BLaER1 (cell line): ENCODE results near the gene KREMEN1.

Experiments
- H3K27ac ChIP-seq: shearing (Covaris generic); formaldehyde crosslinking; 2 replicates; pipeline ENCODE4 v1.8.1; 2022
- H3K27me3 ChIP-seq: shearing (Covaris generic); formaldehyde crosslinking; 2 replicates; pipeline ENCODE4 v1.8.1; 2022
- H3K36me3 ChIP-seq: shearing (Covaris generic); formaldehyde crosslinking; 2 replicates; pipeline ENCODE4 v1.8.1; 2022
- H3K4me1 ChIP-seq: shearing (Covaris generic); formaldehyde crosslinking; 2 replicates; pipeline ENCODE4 v1.8.1; 2022
- H3K4me2 ChIP-seq: shearing (Covaris generic); formaldehyde crosslinking; 2 replicates; pipeline ENCODE4 v1.8.1; 2022
- H3K4me3 ChIP-seq: shearing (Covaris generic); formaldehyde crosslinking; 2 replicates; pipeline ENCODE4 v1.8.1; 2022
- H3K9ac ChIP-seq: shearing (Covaris generic); formaldehyde crosslinking; 2 replicates; pipeline ENCODE4 v1.8.1; 2022
- H3K9me3 ChIP-seq: shearing (Covaris generic); formaldehyde crosslinking; 2 replicates; pipeline ENCODE4 v1.8.1; 2022
- H4K20me1 ChIP-seq: shearing (Covaris generic); formaldehyde crosslinking; 2 replicates; pipeline ENCODE4 v1.8.1; 2022
- Cebpa-rat ChIP-seq: shearing (Covaris generic); IDR thresholded peaks from 2 replicates; pipeline ENCODE4 v1.8.1; 2022

The KREMEN1 gene

GRCh38 chr22:29061773-29062172 lies 11.1 kb upstream of the KREMEN1 start, which contains the start of gene C22orf31:
TSS of gene C22orf31 (minus strand) at chr22:29061831. CDS start at chr22:29061792, 39 bp downstream.
- no peak within 1 kb of the TSS for H3K27ac ChIP-seq
- H3K4me1 ChIP-seq = peaks cover 24% of the 10 kb centered on the region
- H3K9ac ChIP-seq = no peak within 1 kb of the TSS

GRCh38 chr22:29062286-29062821 lies 10.5 kb upstream of the KREMEN1 start:
- Histone ChIP-seq H3K4me1 (peaks cover 24% of the 10 kb centered on the region), H3K4me3 (no peak overlapping the region), H3K4me2 (no peak overlapping the region), H3K27me3 (no peaks in the 10 kb centered on the region), H4K20me1 (no peaks in the 10 kb centered on the region), H3K9me3 (no peaks in the 10 kb centered on the region), H3K27ac (no peak overlapping the region), H3K36me3 (no peaks in the 10 kb centered on the region), H3K9ac (no peak overlapping the region)
- TF ChIP-seq Cebpa-rat = no peak

More at GRCh38 chr22:29061773-29062172, 11.1 kb upstream of the KREMEN1 start, which contains the start of gene C22orf31:
- Histone ChIP-seq H3K27me3 (no peaks in the 10 kb centered on the region), H4K20me1 (no peaks in the 10 kb centered on the region), H3K4me3 (no peak within 1 kb of the TSS), H3K4me2 (peak within 1 kb of the TSS; percentile 40), H3K36me3 (no peaks in the 10 kb centered on the region), H3K9me3 (no peaks in the 10 kb centered on the region)
- no peak for TF ChIP-seq Cebpa-rat

DNA sequence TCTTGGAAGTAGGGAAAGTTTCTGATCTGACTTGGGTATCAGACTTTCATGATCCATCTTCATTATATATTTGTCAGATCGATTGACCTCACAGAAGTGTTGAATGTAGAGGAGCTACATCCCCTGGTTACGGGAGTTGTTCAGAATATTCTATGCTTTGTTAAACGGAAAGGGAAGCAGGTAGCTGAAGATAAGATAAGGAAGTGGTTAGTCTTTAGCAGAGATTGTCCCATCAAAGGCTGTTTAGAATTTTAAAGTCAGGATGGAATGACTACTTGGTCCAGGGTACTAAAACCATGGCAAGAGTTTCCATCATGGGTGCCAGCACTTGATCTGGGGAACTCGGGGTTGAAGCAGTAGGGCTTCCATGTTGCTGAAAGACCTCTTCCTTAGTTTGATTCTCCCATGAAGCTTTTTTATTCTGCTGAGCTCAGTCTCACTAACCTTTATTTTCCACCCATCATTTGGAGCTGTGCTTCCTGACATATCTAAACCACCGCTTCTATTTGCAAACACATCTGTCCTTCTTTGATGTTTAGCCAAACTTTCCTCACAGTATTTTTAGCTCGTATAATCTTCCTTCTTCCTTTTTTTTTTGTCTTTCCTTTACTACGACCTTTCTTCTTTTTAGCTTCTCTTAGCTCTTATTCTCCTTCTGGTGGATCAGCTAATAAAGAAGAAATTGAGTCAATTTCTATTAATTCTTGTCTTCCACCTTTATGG lies 7.2 kb upstream of the KREMEN1 start:
- H3K36me3 ChIP-seq = no peaks in the 10 kb centered on the region
- H4K20me1 ChIP-seq = peaks cover 6% of the 10 kb centered on the region; the same call in 1 of the 2 replicates
- peaks cover 19% of the 10 kb centered on the region for H3K27me3 ChIP-seq
- peaks cover 24% of the 10 kb centered on the region for H3K4me1 ChIP-seq
- no peak overlapping the region for H3K4me3 ChIP-seq
- no peak for TF ChIP-seq Cebpa-rat
- H3K9ac ChIP-seq = no peak overlapping the region
- no peak overlapping the region for H3K27ac ChIP-seq
- peak overlapping the region; percentile 60 for H3K4me2 ChIP-seq
- no peaks in the 10 kb centered on the region for H3K9me3 ChIP-seq

DNA sequence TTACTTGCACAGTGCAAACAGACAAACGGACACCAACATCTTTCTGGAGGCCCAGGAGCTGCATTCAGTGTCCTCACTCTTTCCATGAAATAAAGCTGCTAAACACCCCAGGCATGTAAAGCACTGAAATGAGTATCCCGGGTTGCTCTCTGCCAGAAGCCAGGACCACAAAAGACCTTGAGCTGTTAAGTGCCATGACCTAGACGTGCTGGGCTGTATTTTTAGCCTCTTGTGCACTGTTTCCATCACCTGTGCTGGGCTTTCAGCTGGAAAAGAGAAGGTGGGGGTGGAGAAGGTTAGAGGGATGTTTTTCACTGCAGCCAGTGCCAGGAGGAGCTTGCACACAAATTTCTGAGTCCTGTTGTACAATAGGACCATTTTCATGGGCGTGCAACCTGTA lies 3.4 kb upstream of the KREMEN1 start:
- H3K4me3 ChIP-seq = no peak overlapping the region
- H3K27me3 ChIP-seq = peaks cover 57% of the 10 kb centered on the region
- peaks cover 41% of the 10 kb centered on the region for H3K4me1 ChIP-seq
- H3K36me3 ChIP-seq = no peaks in the 10 kb centered on the region
- H4K20me1 ChIP-seq = peaks cover 40% of the 10 kb centered on the region
- no peak for TF ChIP-seq Cebpa-rat
- no peak overlapping the region for H3K4me2 ChIP-seq
- H3K9ac ChIP-seq = no peak overlapping the region
- no peaks in the 10 kb centered on the region; the same call in 1 of the 2 replicates for H3K9me3 ChIP-seq
- H3K27ac ChIP-seq = no peak overlapping the region

DNA sequence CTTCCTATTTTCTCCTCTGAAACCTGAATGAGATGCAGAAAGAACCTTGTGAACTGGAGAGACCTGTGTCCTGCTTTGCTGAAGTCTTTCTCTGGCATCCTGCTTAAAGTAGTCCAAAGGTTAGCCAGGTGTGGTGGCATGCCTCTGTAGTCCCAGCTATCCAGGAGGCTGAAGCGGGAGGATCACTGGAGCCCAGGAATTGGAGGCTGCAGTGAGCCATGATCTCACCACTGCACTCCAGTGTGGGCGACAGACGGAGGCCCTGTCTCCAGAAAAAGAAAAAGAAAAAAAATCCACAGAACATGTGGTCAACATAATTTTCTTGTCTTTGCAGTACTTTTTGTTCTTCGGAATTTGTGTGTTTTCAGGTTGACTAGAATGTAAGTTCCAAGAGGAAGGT lies 2.3 kb upstream of the KREMEN1 start:
- H3K27ac ChIP-seq = no peak overlapping the region
- no peak for TF ChIP-seq Cebpa-rat
- no peak overlapping the region for H3K9ac ChIP-seq
- no peaks in the 10 kb centered on the region for H3K36me3 ChIP-seq
- H3K4me1 ChIP-seq = peaks cover 37% of the 10 kb centered on the region
- H3K9me3 ChIP-seq = no peaks in the 10 kb centered on the region; the same call in 1 of the 2 replicates
- no peak overlapping the region for H3K4me2 ChIP-seq
- no peak overlapping the region for H3K4me3 ChIP-seq
- H3K27me3 ChIP-seq = peaks cover 67% of the 10 kb centered on the region
- peaks cover 40% of the 10 kb centered on the region for H4K20me1 ChIP-seq

DNA sequence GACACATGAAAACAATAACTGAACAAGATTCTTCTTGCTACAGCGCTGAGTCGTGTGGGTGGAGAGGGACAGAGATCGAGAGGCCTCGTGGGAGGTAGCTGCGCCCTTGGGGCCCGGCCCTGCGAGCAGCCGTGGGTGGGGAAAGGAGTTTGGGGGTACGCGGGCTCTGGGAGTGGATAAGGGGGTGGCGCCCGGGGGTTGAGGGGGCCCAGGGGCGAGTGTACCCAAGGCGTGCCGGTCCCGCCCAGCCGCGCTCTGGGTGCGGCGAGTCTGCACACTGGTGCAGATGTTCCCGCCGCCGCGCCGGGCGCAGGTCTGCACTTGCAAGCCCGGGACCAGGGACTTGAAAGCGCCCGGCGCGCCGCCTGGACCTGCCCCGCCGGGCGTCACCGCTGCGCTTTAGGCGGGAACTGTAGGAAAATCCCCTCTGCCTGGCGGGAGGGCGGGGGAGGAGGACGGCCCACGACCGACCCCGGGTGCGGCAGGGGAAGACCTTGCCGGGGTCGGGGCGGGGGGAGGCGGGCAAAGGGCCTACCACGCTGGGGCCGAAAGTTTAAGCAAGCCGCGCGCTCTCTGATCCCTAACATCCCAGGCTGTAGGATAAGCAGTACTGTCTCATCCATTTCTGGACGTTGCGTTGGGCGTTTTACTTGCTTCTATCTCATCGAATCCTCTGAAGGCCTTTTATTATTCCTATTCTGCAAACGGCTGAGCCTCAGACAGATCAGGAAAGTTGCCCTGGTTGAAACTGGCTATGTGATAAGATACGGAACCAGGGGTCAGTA lies 1.4 kb upstream of the KREMEN1 start:
- Histone ChIP-seq H3K4me3 (peak overlapping the region; percentile 70), H3K4me2 (peak overlapping the region; percentile 96)

DNA sequence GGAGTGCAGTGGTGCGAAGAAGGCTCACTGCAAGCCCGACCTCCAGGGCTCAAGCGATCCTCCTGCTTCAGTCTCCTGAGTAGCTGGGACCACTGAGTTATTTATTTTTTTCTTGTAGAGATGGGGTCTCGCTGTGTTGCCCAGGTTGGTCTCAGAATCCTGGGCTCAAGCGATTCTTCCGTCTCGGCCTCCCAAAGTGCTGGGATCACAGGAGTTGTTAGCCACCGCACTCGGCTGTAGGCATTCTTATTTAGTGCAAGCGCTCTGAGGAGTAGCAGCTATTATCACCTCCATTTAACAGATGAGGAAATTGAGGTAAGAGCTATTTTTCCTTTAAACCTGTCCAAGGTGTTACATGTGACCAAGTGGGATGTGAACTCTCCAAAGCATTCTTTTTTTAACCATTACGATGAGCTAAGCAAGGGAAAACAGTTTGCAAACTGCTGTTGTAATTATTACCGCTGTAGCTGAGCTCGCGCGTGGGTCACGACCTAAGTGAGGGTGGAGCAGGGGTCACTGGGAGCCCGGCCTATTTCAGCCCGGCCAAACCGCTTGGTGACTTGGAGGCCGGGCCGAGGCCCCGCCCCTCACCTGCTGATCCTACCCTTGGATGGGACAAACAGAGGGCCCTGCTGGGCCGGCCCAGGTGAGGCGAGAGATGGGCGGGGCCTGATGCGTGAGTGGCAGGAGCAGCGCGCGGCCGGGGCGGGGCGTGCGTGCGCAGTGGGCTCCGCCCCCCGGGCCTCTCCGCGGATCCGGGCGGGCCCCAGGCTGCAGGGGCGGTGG lies 449 bp upstream of the KREMEN1 start:
- Histone ChIP-seq H3K27ac (no peak overlapping the region), H3K9me3 (no peaks in the 10 kb centered on the region; the same call in 1 of the 2 replicates), H3K4me1 (peaks cover 23% of the 10 kb centered on the region), H3K4me3 (peak overlapping the region; percentile 70), H3K27me3 (peaks cover 77% of the 10 kb centered on the region), H4K20me1 (peaks cover 40% of the 10 kb centered on the region), H3K9ac (no peak overlapping the region), H3K36me3 (no peaks in the 10 kb centered on the region), H3K4me2 (peak overlapping the region; percentile 96)
- TF ChIP-seq Cebpa-rat = no peak

More for the DNA sequence above, 1.4 kb upstream of the KREMEN1 start:
- H4K20me1 ChIP-seq = peaks cover 40% of the 10 kb centered on the region
- H3K9ac ChIP-seq = no peak overlapping the region
- H3K27ac ChIP-seq = no peak overlapping the region
- no peaks in the 10 kb centered on the region for H3K36me3 ChIP-seq
- H3K9me3 ChIP-seq = no peaks in the 10 kb centered on the region; the same call in 1 of the 2 replicates
- no peak for TF ChIP-seq Cebpa-rat
- H3K4me1 ChIP-seq = peaks cover 27% of the 10 kb centered on the region
- H3K27me3 ChIP-seq = peaks cover 77% of the 10 kb centered on the region

GRCh38 chr22:29073618-29074275 lies 912 bp downstream of the KREMEN1 start:
- H3K27me3 ChIP-seq = peaks cover 77% of the 10 kb centered on the region

DNA sequence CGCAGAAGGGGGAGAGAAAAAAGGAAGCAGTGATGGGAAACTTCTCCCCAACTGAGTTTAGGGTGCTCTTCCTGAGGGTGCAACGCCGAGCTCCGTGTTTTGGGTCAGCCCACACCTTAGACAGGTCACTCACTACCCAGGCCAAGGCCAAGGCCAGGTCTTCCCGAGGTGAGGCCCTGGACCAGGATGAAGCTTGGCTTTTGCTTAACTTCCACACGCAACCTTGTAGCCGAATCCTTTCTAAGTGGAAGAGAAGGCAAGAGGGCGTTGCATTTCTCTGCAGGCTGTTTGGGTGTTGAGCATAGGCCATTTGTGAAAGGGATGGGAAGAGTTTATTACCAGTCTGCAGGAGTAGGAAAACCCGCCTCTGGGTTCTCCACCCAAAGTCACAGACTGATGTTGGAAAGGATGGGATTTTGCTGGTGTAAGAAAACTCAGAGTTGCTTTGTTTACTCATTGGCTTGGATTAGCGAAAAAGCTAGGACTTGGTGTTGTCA lies 1.5 kb downstream of the KREMEN1 start:
- Histone ChIP-seq H3K9ac (no peak overlapping the region), H4K20me1 (peaks cover 40% of the 10 kb centered on the region), H3K36me3 (no peaks in the 10 kb centered on the region), H3K27me3 (peaks cover 71% of the 10 kb centered on the region), H3K4me1 (peaks cover 23% of the 10 kb centered on the region), H3K4me3 (0 out of 2 replicates have a peak overlapping the region, but pooled peaks have one; percentile 70), H3K9me3 (no peaks in the 10 kb centered on the region; the same call in 1 of the 2 replicates), H3K27ac (no peak overlapping the region), H3K4me2 (no peak overlapping the region)
- TF ChIP-seq Cebpa-rat = no peak

More at GRCh38 chr22:29073618-29074275, 912 bp downstream of the KREMEN1 start:
- Histone ChIP-seq H3K4me3 (peak overlapping the region; percentile 70), H3K27ac (no peak overlapping the region), H4K20me1 (peaks cover 40% of the 10 kb centered on the region), H3K4me1 (peaks cover 23% of the 10 kb centered on the region), H3K9ac (no peak overlapping the region), H3K4me2 (peak overlapping the region; percentile 96), H3K9me3 (no peaks in the 10 kb centered on the region; the same call in 1 of the 2 replicates), H3K36me3 (no peaks in the 10 kb centered on the region)
- no peak for TF ChIP-seq Cebpa-rat
